Measurements from ENCODE around the gene SUMO2. TPM values are rescaled to one million over a fixed set of nuclear protein-coding genes. Genes with fewer than 3 reads are reported as not detected.
A peak's percentile ranks its signal among the peaks of the same experiment; 100 is the strongest.

SUMO2 gene
- total and polyA plus RNA-seq, 2 of the 13 experiments (the other 11 are each of a cell fraction or from before 2014, with no cell fraction given) = 337 to 553 TPM

DNA sequence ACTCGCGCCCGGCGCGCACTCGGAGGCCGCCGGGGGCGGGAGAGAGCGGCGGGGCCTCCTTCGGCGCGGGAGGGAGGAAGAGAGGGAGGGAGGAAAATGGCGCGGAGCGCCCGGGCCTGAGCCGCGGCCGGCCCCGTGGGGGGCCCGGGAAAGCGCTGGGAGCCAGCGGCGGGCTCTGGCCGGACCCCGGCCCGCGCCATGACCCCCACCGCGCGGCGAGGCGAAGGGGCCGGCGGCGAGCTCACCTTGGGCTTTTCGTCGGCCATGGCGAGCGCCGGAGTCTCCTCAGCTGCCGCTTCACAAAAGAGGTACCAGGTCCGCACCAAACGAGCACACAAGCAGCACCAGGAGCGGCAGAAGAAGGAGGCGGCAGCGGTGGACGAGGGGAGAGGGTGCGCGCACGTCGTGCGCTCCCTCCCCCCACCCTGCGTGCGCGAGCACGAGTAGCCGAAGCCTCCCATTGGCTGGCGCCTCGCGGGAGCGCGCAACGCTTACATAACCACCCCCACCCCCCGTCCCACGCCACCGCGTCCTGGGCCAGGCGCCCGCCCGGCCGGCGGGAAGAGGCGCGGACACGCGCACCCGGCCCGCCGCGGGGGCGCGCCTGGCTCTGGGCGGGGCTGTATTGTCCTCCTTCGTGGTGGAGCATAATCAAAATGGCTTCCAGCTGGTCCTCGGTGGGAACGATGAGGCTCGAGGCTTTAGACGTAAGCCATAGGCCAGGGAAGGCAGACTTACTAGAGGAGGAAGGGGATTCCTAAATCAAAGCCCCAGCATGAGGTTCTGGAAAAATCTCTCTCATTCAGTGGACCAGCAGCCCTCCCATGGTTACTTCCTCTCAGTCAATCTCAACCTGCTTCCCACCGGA is at the start of gene SUMO2 (continued):
- TF ChIP-seq SRY (CRISPR knock-in tag; IDR thresholded peaks at IDR 0.05) (peak; percentile 43; the same call in 1 of the 2 replicates), ZNF101 (CRISPR knock-in tag; IDR thresholded peaks at IDR 0.05; ENCODE audit: borderline replicate concordance, low read depth) (no peak)

DNA sequence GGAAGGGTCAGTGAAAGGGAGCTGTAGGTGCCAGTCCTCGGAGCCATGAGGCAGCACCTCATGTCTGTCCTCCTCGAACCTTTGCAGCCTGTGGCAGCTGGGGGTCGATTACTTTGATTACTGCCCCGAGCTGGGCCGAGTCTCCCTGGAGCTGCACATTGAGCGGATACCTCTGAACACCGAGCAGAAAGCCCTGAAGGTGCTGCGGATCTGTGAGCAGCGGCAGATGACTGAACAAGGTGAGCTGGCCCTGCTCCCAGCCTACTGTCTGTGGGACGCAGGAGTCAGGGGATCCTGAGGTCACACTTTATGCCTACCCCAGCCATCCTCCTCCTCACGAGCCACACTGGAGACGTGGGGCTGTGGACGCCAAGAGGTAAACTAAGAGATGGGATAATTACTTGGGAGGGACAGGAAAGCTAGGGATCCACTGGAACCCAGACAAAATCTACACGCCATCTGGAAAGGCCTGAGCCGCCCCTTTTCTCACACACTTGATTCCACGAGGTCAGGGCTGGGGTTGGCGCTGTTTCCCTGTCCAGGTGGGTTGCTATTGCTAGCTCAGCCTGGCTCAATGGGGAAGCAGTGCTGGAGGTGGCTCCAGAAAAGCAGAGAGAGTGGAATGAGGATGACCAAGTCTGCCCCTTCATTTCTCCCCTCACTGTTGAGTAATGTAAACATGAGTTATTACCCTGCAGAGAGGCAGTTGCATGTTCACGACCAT is 49.1 kb upstream of the SUMO2 start:
- ChIA-PET POLR2A (no interaction called here), CTCF (ENCODE audit: low intra/inter-chr PET ratio, low total read pairs) (no interaction called here)
- TF ChIP-seq ARHGAP35 (CRISPR knock-in tag; IDR thresholded peaks at IDR 0.05; ENCODE audit: borderline replicate concordance) = no peak
- TF ChIP-seq NCOR1 (IDR thresholded peaks at IDR 0.05; ENCODE audit: borderline replicate concordance, low read length) = no peak
- TF ChIP-seq MLLT10 (CRISPR knock-in tag; IDR thresholded peaks at IDR 0.05) = no peak
- no peak for TF ChIP-seq ZBTB7A (CRISPR knock-in tag; IDR thresholded peaks at IDR 0.05)
- TF ChIP-seq ZNF556 (CRISPR knock-in tag; IDR thresholded peaks at IDR 0.05; ENCODE audit: borderline replicate concordance) = no peak
- TF ChIP-seq, protein P1, sequence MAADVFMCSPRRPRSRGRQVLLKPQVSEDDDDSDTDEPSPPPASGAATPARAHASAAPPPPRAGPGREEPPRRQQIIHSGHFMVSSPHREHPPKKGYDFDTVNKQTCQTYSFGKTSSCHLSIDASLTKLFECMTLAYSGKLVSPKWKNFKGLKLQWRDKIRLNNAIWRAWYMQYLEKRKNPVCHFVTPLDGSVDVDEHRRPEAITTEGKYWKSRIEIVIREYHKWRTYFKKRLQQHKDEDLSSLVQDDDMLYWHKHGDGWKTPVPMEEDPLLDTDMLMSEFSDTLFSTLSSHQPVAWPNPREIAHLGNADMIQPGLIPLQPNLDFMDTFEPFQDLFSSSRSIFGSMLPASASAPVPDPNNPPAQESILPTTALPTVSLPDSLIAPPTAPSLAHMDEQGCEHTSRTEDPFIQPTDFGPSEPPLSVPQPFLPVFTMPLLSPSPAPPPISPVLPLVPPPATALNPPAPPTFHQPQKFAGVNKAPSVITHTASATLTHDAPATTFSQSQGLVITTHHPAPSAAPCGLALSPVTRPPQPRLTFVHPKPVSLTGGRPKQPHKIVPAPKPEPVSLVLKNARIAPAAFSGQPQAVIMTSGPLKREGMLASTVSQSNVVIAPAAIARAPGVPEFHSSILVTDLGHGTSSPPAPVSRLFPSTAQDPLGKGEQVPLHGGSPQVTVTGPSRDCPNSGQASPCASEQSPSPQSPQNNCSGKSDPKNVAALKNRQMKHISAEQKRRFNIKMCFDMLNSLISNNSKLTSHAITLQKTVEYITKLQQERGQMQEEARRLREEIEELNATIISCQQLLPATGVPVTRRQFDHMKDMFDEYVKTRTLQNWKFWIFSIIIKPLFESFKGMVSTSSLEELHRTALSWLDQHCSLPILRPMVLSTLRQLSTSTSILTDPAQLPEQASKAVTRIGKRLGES (CRISPR knock-in tag; IDR thresholded peaks at IDR 0.05; ENCODE audit: borderline replicate concordance) = no peak
- TF ChIP-seq ATF7-NPFF (CRISPR knock-in tag; IDR thresholded peaks at IDR 0.05; ENCODE audit: low read depth) = no peak
- TF ChIP-seq, protein P2, sequence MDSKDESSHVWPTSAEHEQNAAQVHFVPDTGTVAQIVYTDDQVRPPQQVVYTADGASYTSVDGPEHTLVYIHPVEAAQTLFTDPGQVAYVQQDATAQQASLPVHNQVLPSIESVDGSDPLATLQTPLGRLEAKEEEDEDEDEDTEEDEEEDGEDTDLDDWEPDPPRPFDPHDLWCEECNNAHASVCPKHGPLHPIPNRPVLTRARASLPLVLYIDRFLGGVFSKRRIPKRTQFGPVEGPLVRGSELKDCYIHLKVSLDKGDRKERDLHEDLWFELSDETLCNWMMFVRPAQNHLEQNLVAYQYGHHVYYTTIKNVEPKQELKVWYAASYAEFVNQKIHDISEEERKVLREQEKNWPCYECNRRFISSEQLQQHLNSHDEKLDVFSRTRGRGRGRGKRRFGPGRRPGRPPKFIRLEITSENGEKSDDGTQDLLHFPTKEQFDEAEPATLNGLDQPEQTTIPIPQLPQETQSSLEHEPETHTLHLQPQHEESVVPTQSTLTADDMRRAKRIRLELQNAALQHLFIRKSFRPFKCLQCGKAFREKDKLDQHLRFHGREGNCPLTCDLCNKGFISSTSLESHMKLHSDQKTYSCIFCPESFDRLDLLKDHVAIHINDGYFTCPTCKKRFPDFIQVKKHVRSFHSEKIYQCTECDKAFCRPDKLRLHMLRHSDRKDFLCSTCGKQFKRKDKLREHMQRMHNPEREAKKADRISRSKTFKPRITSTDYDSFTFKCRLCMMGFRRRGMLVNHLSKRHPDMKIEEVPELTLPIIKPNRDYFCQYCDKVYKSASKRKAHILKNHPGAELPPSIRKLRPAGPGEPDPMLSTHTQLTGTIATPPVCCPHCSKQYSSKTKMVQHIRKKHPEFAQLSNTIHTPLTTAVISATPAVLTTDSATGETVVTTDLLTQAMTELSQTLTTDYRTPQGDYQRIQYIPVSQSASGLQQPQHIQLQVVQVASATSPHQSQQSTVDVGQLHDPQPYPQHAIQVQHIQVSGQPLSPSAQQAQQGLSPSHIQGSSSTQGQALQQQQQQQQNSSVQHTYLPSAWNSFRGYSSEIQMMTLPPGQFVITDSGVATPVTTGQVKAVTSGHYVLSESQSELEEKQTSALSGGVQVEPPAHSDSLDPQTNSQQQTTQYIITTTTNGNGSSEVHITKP (CRISPR knock-in tag; IDR thresholded peaks at IDR 0.05; ENCODE audit: low read depth) = no peak
- no peak for TF ChIP-seq ZNF850 (CRISPR knock-in tag; conservative IDR thresholded peaks at IDR 0.05)
- no peak for TF ChIP-seq FOXA1 (IDR thresholded peaks at IDR 0.05)
- TF ChIP-seq FOXA1 (CRISPR knock-in tag; IDR thresholded peaks at IDR 0.05) = no peak
- no peak for TF ChIP-seq ZNF772 (CRISPR knock-in tag; IDR thresholded peaks at IDR 0.05)
- TF ChIP-seq ADNP (CRISPR knock-in tag; IDR thresholded peaks at IDR 0.05) = no peak
- no peak for TF ChIP-seq ZNF530 (CRISPR knock-in tag; IDR thresholded peaks at IDR 0.05; ENCODE audit: low read depth)
- no peak overlapping the region for H3K4me2 ChIP-seq (ENCODE audit: low read depth, low read length)
- ATAC-seq (no peak), DNase-seq (ENCODE audit: low spot score) (no peak), FAIRE-seq (no peak)
- no peaks in the 10 kb centered on the region for H3K4me1 ChIP-seq (ENCODE audit: insufficient read depth, low read length)
- intact Hi-C loops (cut with micrococcal nuclease; ENCODE audit: unreplicated experiment) (no loop called here), in situ Hi-C loops (cut with HindIII; ENCODE audit: extremely low pct_ligation_motif_present, low pct_unique_long_range_greater_than_20kb) (no loop called here)
- H3K27me3 ChIP-seq (ENCODE audit: control insufficient read depth in 1 of 2, insufficient read depth in 2 of 2, low read length in 2 of 2) = no peaks in the 10 kb centered on the region
- H2AFZ ChIP-seq (ENCODE audit: low read length) = no peak overlapping the region
- peaks cover 51 to 83% of the 10 kb centered on the region in 2 experiments for H3K36me3 ChIP-seq (replicated peaks in 1 of 2; ENCODE audit: control insufficient read depth in 1 of 2, insufficient read depth in 2 of 2, low read length in 2 of 2)
- 95% methylated on average over 16 of the region's 18 CpGs for WGBS (ENCODE audit: low lambda C conversion rate)
- H3K4me3 ChIP-seq (replicated peaks in 1 of 3; ENCODE audit: insufficient read depth in 1 of 3, low read depth in 2 of 3, low read length in 3 of 3) = no peak overlapping the region
- H3K9ac ChIP-seq (ENCODE audit: insufficient read depth, low read depth, low read length) = no peak overlapping the region
- no TSS peak for BruUV-seq (replicated peaks)
- H3K79me2 ChIP-seq (ENCODE audit: insufficient read depth, low read length) = no peaks in the 10 kb centered on the region
- H3K27ac ChIP-seq (ENCODE audit: extremely low read length, insufficient read depth, low read length) = no peak overlapping the region
- H3K9me3 ChIP-seq (ENCODE audit: low read length) = no peaks in the 10 kb centered on the region
- no peaks in the 10 kb centered on the region for H4K20me1 ChIP-seq (ENCODE audit: insufficient read depth, low read length)

All from HepG2 (cell line).